Neural cell (in vitro differentiated cells): Measurements from ENCODE around the gene SMG6.

Experiments
- EP300 ChIP-seq: fragments of 450-650 bp; conservative IDR thresholded peaks from 2 replicates; pipeline ENCODE4 v1.6.1; 2014; ENCODE audit warnings: antibody characterized with exemption, mild to moderate bottlenecking, moderate library complexity; ENCODE audit not compliant: poor library complexity, severe bottlenecking
- EZH2 ChIP-seq: fragments of 200-600, 300-800 bp; shearing (Covaris generic), sonication (generic); IDR thresholded peaks from 2 replicates; pipeline ENCODE4 v1.6.1; 2014; ENCODE audit warnings: antibody characterized with exemption, low read length, borderline replicate concordance, mild to moderate bottlenecking; ENCODE audit not compliant: insufficient read depth, poor library complexity, severe bottlenecking
- RAD21 ChIP-seq: fragments of 450-650 bp; conservative IDR thresholded peaks from 2 replicates; pipeline ENCODE4 v1.6.1; 2014; ENCODE audit warnings: antibody characterized with exemption, mild to moderate bottlenecking, moderate library complexity
- TF ChIP-seq, protein P1 (sequence below): fragments of 450-650 bp; IDR thresholded peaks from 2 replicates; pipeline ENCODE4 v1.5.1; 2014; ENCODE audit warnings: antibody characterized with exemption, mild to moderate bottlenecking, moderate library complexity; ENCODE audit not compliant: poor library complexity, severe bottlenecking

- TF ChIP-seq, protein P1, sequence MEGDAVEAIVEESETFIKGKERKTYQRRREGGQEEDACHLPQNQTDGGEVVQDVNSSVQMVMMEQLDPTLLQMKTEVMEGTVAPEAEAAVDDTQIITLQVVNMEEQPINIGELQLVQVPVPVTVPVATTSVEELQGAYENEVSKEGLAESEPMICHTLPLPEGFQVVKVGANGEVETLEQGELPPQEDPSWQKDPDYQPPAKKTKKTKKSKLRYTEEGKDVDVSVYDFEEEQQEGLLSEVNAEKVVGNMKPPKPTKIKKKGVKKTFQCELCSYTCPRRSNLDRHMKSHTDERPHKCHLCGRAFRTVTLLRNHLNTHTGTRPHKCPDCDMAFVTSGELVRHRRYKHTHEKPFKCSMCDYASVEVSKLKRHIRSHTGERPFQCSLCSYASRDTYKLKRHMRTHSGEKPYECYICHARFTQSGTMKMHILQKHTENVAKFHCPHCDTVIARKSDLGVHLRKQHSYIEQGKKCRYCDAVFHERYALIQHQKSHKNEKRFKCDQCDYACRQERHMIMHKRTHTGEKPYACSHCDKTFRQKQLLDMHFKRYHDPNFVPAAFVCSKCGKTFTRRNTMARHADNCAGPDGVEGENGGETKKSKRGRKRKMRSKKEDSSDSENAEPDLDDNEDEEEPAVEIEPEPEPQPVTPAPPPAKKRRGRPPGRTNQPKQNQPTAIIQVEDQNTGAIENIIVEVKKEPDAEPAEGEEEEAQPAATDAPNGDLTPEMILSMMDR: no peak
- TF ChIP-seq EP300: no peak
- no peak for TF ChIP-seq RAD21
- TF ChIP-seq EZH2: no peak
These were observed 126.3 kb downstream of the SMG6 start for GRCh38 chr17:2177235-2177811.
